Activated naive CD4-positive, alpha-beta T cell treated with anti-CD3 and anti-CD28 coated beads, Interleukin-2, amount 10 ng/mL, durations not matched to agents 7 days and 5 days (primary cell): ENCODE data around the gene SORCS2.

Experiments used
- CTCF ChIA-PET: fragments of 350-600 bp; sonication (Branson Sonifier 250); formaldehyde crosslinking; loops from one replicate; lab custom pipeline; 2021; ENCODE audit warnings: antibody characterized with exemption; lab: Charles Lee
- DNase-seq: peaks from one replicate; pipeline ENCODE4 v3.0.0-alpha.2; 2020
- H3K27ac Mint-ChIP-seq: one replicate; pipeline ENCODE4 v1.8.0; 2021; ENCODE audit warnings: mild to moderate bottlenecking, moderate library complexity, mixed read lengths
- H3K27me3 Mint-ChIP-seq: one replicate; pipeline ENCODE4 v1.8.0; 2021; ENCODE audit warnings: mild to moderate bottlenecking, mixed read lengths
- H3K36me3 Mint-ChIP-seq: one replicate; pipeline ENCODE4 v1.8.0; 2021; ENCODE audit warnings: mixed read lengths
- H3K4me1 Mint-ChIP-seq: one replicate; pipeline ENCODE4 v1.8.0; 2021; ENCODE audit warnings: mixed read lengths
- H3K4me3 Mint-ChIP-seq: one replicate; pipeline ENCODE4 v1.8.0; 2021; ENCODE audit warnings: mild to moderate bottlenecking, moderate library complexity, mixed read lengths
- H3K9me3 Mint-ChIP-seq: one replicate; pipeline ENCODE4 v1.8.0; 2021; ENCODE audit warnings: mixed read lengths

SORCS2 gene

DNA sequence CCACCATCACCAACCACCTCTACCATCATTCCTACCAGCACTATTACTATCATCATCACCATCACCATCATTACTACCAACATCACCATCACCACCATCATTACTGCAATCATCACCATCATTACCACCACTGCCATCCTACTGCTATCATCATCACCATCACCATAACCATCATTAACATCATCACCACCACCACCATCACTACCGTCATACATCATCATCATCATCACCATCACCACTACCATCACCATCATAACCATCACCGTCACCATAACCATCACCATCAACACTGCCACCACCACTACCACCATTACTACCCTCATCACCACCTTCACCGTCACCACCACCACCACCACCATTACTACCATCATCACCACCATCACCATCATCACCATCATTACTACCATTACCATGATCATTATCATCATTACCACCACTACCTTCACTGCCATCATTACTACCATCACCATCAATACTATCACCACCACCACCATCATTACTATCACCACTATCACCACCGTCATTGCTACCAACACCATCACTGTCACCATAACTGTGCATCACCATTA is 170.6 kb downstream of the SORCS2 start:
- no peak for DNase-seq
- Mint-ChIP-seq H3K36me3 (no peaks in the 10 kb centered on the region), H3K9me3 (peaks cover 2% of the 10 kb centered on the region)

GRCh38 chr4:7364979-7365378 is 172.6 kb downstream of the SORCS2 start:
- CTCF ChIA-PET = no interaction called here
- H3K36me3 Mint-ChIP-seq = no peaks in the 10 kb centered on the region
- no peak overlapping the region for H3K4me3 Mint-ChIP-seq
- no peaks in the 10 kb centered on the region for H3K4me1 Mint-ChIP-seq
- no peak for DNase-seq
- H3K27me3 Mint-ChIP-seq = no peaks in the 10 kb centered on the region
- peaks cover 2% of the 10 kb centered on the region for H3K9me3 Mint-ChIP-seq
- H3K27ac Mint-ChIP-seq = no peak overlapping the region

More for the DNA sequence above, 170.6 kb downstream of the SORCS2 start:
- CTCF ChIA-PET = no interaction called here
- Mint-ChIP-seq H3K27me3 (no peaks in the 10 kb centered on the region), H3K4me1 (no peaks in the 10 kb centered on the region), H3K4me3 (no peak overlapping the region), H3K27ac (no peak overlapping the region)

DNA sequence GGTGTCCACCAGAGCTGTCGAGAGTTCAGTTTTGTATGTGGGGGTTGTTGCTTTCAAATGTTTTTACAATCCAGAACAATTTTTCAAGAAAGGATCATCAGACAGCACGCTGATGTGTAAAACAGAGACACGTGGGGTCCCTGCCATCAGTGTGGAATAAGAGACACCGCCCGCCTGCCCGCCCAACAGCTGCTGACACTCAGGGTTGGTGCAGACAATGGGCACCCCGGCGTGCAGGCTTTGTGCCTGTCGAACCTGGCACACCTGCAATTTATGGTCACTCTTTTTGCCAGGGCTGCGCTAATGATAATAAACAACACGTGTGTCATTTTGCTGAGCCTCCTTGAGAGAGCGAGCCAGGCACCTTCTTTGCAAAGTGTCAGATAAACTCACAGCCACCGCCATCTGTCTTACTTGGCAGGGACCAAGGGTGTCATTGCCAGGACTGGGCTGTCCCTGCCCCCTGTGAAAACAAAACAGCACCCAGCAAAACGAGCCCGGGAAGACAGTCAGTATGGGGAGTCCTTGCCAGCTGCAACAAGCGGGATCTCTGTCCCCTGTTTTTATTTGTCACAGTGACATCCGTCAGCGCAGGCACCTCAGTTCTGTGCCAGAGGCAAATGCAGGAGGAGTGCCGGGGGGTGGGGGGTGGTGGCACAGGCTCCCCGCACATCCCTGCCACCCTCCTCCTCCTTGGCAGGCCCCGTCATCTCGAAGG is 173.3 kb downstream of the SORCS2 start:
- H3K4me1 Mint-ChIP-seq = no peaks in the 10 kb centered on the region
- no peak for DNase-seq
- no peaks in the 10 kb centered on the region for H3K36me3 Mint-ChIP-seq
- H3K27me3 Mint-ChIP-seq = no peaks in the 10 kb centered on the region
- CTCF ChIA-PET = no interaction called here
- peaks cover 2% of the 10 kb centered on the region for H3K9me3 Mint-ChIP-seq
- H3K27ac Mint-ChIP-seq = no peak overlapping the region
- H3K4me3 Mint-ChIP-seq = no peak overlapping the region

DNA sequence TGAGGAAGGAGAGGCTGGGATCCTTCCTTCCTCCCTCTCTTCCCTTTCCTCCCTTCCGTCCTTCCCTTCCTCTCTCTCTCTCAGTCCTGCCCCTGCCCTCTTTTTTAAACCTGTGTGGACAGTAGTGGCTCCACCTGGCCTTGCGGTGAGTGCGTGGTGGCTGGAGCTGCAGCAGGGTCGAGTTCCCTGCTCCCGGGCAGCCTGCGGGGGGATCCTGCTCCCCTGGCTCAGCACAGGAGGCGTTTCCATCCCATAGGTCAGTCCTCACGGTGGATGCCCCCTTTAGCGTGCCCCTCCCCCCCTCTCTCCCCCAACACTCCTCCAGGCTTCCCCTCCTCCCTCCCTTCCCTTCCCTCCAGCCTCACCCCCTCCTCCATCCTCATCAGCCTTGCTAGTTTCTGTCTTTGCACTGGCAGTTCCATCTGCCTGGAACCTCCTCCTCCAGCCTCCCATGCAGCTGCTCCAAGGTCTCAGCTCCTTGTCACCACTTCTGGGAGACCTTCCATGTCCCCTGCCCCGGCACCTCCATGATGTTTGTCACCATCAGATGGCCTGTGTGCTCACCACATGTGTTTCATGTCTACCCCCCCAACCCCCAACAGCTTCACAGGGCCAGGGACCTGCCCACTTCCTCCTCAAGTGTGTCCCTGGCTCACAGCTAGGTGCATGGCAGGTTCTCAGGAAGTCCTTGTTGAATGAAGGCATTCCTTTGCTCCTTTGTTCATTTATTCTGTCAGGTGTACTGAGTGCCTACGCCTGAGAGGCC is 174.0 kb downstream of the SORCS2 start:
- no peaks in the 10 kb centered on the region for H3K36me3 Mint-ChIP-seq
- CTCF ChIA-PET = no interaction called here
- peaks cover 2% of the 10 kb centered on the region for H3K9me3 Mint-ChIP-seq
- H3K4me3 Mint-ChIP-seq = no peak overlapping the region
- no peak overlapping the region for H3K27ac Mint-ChIP-seq
- H3K27me3 Mint-ChIP-seq = no peaks in the 10 kb centered on the region
- no peaks in the 10 kb centered on the region for H3K4me1 Mint-ChIP-seq
- DNase-seq = no peak

- CTCF ChIA-PET = interaction anchor here (1.1 kb wide), 1 partner anchor 8 kb away, joined by 3 read pairs; no protein-coding TSS in a partner anchor
- Mint-ChIP-seq H3K36me3 (no peaks in the 10 kb centered on the region), H3K4me3 (no peak overlapping the region), H3K27ac (no peak overlapping the region), H3K9me3 (peaks cover 2% of the 10 kb centered on the region), H3K4me1 (no peaks in the 10 kb centered on the region), H3K27me3 (no peaks in the 10 kb centered on the region)
- no peak for DNase-seq
Measured at GRCh38 chr4:7366954-7367353, 174.6 kb downstream of the SORCS2 start.

DNA sequence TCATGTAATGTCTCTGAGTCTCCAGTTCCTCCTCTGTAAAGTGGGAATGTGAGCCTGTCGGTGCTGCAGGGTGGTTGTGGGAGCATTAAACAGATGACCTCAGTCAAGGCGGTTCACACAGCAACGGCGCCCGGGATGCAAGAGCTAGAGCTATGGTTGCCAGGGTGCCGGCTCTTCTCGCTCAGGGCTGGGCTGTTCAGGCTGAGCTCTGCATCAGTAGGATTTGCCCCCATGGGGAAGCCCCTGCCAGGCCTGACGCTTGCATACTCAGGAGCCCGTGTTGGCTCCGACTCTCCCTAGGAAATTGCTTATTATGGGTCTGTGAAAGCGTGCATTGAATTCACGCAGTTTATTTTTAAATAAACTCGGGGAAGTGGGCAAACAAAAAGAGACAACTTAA is 175.1 kb downstream of the SORCS2 start:
- H3K27me3 Mint-ChIP-seq = no peaks in the 10 kb centered on the region
- H3K36me3 Mint-ChIP-seq = no peaks in the 10 kb centered on the region
- H3K9me3 Mint-ChIP-seq = peaks cover 2% of the 10 kb centered on the region
- H3K4me1 Mint-ChIP-seq = no peaks in the 10 kb centered on the region
- CTCF ChIA-PET = interaction anchor here (1.1 kb wide), 1 partner anchor 9 kb away, joined by 3 read pairs; no protein-coding TSS in a partner anchor
- H3K4me3 Mint-ChIP-seq = no peak overlapping the region
- no peak overlapping the region for H3K27ac Mint-ChIP-seq
- DNase-seq = no peak

DNA sequence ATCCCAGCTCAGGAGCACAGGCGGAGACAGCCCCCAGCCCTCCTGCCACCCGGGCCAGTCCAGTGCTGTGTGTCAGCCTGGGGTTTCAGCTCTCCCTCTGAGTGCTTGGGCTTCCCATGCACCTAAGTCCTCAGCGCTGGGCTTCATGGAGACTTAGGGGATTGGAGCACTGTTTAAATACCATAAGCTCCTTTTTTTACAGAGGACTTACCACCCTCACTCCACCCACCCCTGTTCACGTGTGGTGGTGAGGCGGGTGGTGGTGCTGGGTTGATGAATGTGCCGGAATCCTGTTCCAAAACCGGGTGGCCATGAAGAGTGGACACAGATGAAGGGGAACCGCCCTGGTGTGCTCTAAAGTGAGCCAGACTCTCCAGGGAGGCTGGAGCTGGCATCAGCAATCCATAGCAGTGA is 175.5 kb downstream of the SORCS2 start:
- H3K4me3 Mint-ChIP-seq = no peak overlapping the region

DNA sequence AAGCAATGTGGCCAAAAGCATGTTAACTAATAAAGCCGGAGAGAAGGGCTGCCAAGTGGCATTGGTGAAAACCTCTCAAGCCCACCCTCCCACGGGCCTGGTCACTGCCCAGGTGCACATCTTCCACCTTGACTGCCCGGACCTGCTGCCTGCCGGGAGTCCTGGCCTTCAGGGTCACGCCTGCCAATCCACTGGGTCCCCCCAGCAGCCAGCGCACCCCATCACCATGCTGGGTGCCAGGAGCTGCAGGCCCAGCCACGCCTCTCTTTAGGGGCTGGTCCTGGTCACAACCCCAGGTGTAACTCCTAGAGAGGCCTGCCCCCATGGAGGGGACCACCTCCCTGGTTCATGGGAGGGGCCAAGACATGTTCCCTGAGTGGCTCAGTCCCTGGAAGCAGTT is 176.0 kb downstream of the SORCS2 start:
- Mint-ChIP-seq H3K36me3 (no peaks in the 10 kb centered on the region), H3K9me3 (peaks cover 2% of the 10 kb centered on the region), H3K4me1 (no peaks in the 10 kb centered on the region), H3K27me3 (no peaks in the 10 kb centered on the region), H3K27ac (no peak overlapping the region), H3K4me3 (no peak overlapping the region)
- no peak for DNase-seq
- CTCF ChIA-PET = no interaction called here

More for the DNA sequence above, 175.5 kb downstream of the SORCS2 start:
- Mint-ChIP-seq H3K36me3 (no peaks in the 10 kb centered on the region), H3K27ac (no peak overlapping the region), H3K9me3 (peaks cover 2% of the 10 kb centered on the region), H3K4me1 (no peaks in the 10 kb centered on the region), H3K27me3 (no peaks in the 10 kb centered on the region)
- no peak for DNase-seq
- CTCF ChIA-PET = interaction anchor here (1.1 kb wide), 1 partner anchor 9 kb away, joined by 3 read pairs; no protein-coding TSS in a partner anchor

GRCh38 chr4:7369511-7369910 is 177.2 kb downstream of the SORCS2 start:
- Mint-ChIP-seq H3K4me1 (no peaks in the 10 kb centered on the region), H3K36me3 (no peaks in the 10 kb centered on the region), H3K27me3 (no peaks in the 10 kb centered on the region), H3K4me3 (no peak overlapping the region), H3K9me3 (no peaks in the 10 kb centered on the region), H3K27ac (no peak overlapping the region)
- CTCF ChIA-PET = interaction anchor here (0.6 kb wide), 1 partner anchor 273 kb away, joined by 3 read pairs; no protein-coding TSS in a partner anchor
- no peak for DNase-seq

- H3K4me1 Mint-ChIP-seq = no peaks in the 10 kb centered on the region
- H3K4me3 Mint-ChIP-seq = no peak overlapping the region
- no peaks in the 10 kb centered on the region for H3K27me3 Mint-ChIP-seq
- no peaks in the 10 kb centered on the region for H3K36me3 Mint-ChIP-seq
- H3K9me3 Mint-ChIP-seq = no peaks in the 10 kb centered on the region
- CTCF ChIA-PET = interaction anchor here (0.6 kb wide), 1 partner anchor 272 kb away, joined by 3 read pairs; no protein-coding TSS in a partner anchor
- no peak overlapping the region for H3K27ac Mint-ChIP-seq
- no peak for DNase-seq
Measured at GRCh38 chr4:7370038-7370437, 177.7 kb downstream of the SORCS2 start.

GRCh38 chr4:7371210-7371941 is 179.0 kb downstream of the SORCS2 start:
- no peak overlapping the region for H3K4me3 Mint-ChIP-seq
- no peaks in the 10 kb centered on the region for H3K27me3 Mint-ChIP-seq
- no peaks in the 10 kb centered on the region for H3K36me3 Mint-ChIP-seq
- CTCF ChIA-PET = no interaction called here
- no peaks in the 10 kb centered on the region for H3K4me1 Mint-ChIP-seq
- no peak for DNase-seq
- no peak overlapping the region for H3K27ac Mint-ChIP-seq
- H3K9me3 Mint-ChIP-seq = no peaks in the 10 kb centered on the region

DNA sequence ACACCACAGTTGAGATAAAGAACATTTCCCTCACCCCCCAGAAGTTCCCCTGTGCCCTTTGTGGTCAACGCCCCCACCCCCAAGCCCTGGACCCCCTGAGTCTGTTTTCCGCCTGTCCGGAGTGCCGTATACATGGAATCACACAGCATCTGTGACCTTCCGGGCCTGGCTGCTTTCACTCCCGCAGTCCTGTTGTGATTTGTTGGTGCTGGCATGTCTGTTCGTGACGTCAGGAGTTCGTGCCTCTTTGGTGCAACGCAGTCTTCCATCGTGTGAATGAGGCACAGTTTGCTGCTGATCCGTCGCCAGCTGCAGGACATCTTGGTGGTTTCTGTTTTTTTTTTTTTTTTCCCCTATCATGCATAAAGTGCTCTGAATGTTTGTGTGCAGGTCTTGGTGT is 180.3 kb downstream of the SORCS2 start:
- peaks cover 11% of the 10 kb centered on the region for H3K27me3 Mint-ChIP-seq
- CTCF ChIA-PET = no interaction called here
- H3K9me3 Mint-ChIP-seq = no peaks in the 10 kb centered on the region
- no peak overlapping the region for H3K4me3 Mint-ChIP-seq
- no peak overlapping the region for H3K27ac Mint-ChIP-seq
- no peak for DNase-seq
- no peaks in the 10 kb centered on the region for H3K36me3 Mint-ChIP-seq
- no peaks in the 10 kb centered on the region for H3K4me1 Mint-ChIP-seq

DNA sequence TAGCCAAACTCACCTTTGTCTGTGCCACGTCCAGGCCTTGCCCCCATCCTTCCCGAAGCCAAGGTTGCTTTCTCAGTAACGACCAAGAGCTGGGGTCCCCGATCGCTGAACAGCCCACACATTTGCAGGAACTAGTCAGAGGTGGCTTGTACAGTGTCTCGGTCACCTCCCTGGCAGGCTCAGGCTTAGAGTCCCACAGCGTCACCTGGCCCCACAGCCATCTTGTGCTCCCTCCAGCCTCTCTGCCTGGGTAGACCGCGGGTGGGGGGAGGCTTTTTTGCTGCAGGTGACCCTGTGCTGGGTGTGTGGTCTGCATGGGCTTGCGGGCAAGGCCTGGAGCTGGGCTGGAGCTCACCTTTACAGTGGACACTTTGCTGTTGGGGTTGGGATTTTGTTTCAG is 182.2 kb downstream of the SORCS2 start:
- no peaks in the 10 kb centered on the region for H3K36me3 Mint-ChIP-seq
- peaks cover 19% of the 10 kb centered on the region for H3K27me3 Mint-ChIP-seq
- no peak for DNase-seq
- peaks cover 3% of the 10 kb centered on the region for H3K9me3 Mint-ChIP-seq
- H3K4me1 Mint-ChIP-seq = no peaks in the 10 kb centered on the region
- no peak overlapping the region for H3K4me3 Mint-ChIP-seq
- CTCF ChIA-PET = no interaction called here
- H3K27ac Mint-ChIP-seq = no peak overlapping the region

DNA sequence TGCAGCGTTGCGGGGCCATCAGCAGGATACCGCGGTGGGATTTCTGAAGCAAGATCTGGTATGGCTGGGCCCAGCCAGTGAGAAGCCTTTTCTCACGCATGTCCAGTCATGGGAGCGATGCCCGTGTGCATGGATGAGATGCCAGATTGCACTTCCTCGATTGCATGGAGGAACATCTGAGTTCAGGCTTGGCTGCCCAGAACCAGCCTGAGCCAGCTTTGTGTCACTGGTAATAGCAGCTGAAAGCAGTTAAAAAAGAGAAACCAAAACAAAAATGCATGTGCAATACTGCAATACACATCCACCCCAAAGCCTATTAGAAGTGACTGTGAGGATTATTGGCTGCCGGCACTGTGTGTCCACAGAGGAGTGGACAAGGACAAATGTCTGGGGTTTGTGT is 183.1 kb downstream of the SORCS2 start:
- Mint-ChIP-seq H3K9me3 (peaks cover 3% of the 10 kb centered on the region), H3K36me3 (no peaks in the 10 kb centered on the region), H3K27ac (no peak overlapping the region), H3K27me3 (peaks cover 23% of the 10 kb centered on the region), H3K4me3 (no peak overlapping the region), H3K4me1 (no peaks in the 10 kb centered on the region)
- CTCF ChIA-PET = no interaction called here
- no peak for DNase-seq
